Superior temporal gyrus (tissue), 1 donor: ENCODE results near the gene COLQ.

ENCODE experiments used
- DNase-seq: peaks from one replicate; pipeline ENCODE4 v3.0.0-alpha.2; 2016; ENCODE audit errors: extremely low spot score

The COLQ gene

GRCh38 chr3:15454965-15455364 lies 66.5 kb downstream of the COLQ start:
- DNase-seq = no peak

DNA sequence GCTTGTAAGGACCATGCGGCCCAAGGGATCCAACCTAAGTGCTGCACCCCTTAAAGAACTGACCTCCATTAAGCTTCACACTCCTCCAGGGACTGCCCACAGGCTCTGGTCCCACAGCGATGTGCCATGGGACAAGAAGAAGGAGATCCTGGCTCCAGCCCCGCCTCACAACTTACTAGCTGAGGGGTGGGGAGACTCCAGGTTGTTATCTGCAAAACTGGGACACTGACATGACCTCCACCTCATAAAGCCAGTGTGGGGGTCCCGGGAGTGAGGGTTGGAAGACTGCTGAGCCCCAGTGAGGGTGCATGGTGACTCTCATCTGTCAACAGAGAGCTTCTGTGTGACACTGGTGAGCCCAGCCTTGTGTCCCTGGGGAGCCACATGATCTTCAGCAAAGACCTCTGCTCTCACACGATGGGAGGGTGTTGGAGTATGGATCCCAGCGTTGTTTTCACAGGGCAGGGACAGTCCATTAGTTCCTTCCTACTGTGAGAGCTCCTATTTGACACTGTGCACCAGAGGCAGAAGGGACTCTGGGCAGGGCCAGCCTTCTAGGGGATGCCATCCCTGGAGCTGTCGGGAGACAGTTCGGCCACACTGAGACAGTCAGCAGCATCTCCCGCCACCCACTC lies 67.4 kb downstream of the COLQ start:
- no peak for DNase-seq

DNA sequence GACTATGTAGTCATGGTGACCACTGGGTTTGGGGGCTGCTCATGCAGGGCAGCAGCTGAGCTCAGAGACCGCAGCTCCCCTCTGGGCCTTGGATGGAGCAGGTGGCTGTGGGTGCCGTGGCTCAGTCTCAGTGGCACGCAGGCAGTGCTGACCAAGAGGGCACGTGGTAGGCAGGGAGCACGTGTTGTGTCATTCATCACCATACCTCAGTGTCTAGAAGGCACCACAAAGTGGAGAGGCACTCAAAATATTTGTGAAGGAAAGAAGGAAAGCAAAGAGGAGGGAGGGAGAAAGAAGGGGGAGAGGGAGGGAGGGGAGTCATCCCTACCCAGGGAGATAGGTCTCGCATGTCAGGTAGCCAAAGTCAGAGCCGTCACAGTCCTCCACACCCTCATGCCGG lies 68.0 kb downstream of the COLQ start:
- no peak for DNase-seq

DNA sequence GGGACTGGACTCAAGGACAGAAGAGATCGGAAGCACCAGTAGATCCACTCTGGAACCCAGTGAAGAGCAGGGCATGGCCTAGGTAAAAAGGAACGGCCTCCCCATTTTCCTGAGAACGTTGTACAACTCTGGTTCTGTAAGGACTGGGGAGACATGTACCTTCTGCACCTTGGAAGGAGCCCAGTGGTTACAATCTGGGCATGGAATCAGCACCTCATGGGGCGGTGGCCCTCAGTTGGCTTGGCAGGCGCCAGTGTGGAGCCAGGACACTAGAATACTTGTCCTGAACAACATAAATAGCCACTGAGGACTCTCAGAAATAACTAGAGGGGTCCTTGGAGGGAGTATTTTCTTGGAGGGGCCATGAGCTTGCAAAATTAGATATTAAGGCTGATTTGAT lies 68.5 kb downstream of the COLQ start:
- no peak for DNase-seq

- no peak for DNase-seq
These were observed 69.3 kb downstream of the COLQ start for GRCh38 chr3:15452156-15452555.

- no peak for DNase-seq
These were observed 70.0 kb downstream of the COLQ start for GRCh38 chr3:15451216-15452113.

- no peak for DNase-seq
These were observed 70.9 kb downstream of the COLQ start for GRCh38 chr3:15450438-15451215.

GRCh38 chr3:15449489-15450224 lies 71.8 kb downstream of the COLQ start:
- no peak for DNase-seq

- no peak for DNase-seq
These were observed 77.5 kb downstream of the COLQ start for GRCh38 chr3:15443826-15444524.

DNA sequence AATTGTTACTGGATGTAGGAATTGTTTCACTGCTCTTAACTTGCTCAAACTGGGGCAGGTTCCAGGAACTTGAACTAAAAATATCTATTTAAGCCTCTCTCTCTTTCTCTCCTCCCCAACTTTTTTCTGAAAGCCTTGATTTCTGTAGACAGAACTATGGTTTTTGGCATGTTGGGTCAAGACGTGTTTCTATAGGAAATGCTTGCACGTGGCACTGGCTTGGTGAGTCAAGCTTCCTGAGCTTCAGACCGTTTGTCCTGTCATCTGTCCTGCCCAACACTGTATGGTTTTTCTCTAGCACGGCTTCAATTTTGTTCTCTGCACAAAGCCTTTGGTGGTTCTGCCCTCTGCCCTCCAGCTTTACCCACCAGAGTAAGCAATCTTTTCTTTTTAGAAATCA lies 80.6 kb downstream of the COLQ start:
- peak; percentile 27 for DNase-seq

GRCh38 chr3:15439476-15439875 lies 82.0 kb downstream of the COLQ start:
- DNase-seq = no peak

GRCh38 chr3:15438983-15439382 lies 82.5 kb downstream of the COLQ start:
- no peak for DNase-seq

- DNase-seq = peak; percentile 32
These were observed 85.3 kb downstream of the COLQ start for GRCh38 chr3:15436246-15436645.

- no peak for DNase-seq
These were observed 86.8 kb downstream of the COLQ start for GRCh38 chr3:15434756-15435155.

GRCh38 chr3:15433531-15433930 lies 88.0 kb downstream of the COLQ start:
- no peak for DNase-seq

GRCh38 chr3:15431256-15431837 lies 90.2 kb downstream of the COLQ start:
- DNase-seq = no peak

DNA sequence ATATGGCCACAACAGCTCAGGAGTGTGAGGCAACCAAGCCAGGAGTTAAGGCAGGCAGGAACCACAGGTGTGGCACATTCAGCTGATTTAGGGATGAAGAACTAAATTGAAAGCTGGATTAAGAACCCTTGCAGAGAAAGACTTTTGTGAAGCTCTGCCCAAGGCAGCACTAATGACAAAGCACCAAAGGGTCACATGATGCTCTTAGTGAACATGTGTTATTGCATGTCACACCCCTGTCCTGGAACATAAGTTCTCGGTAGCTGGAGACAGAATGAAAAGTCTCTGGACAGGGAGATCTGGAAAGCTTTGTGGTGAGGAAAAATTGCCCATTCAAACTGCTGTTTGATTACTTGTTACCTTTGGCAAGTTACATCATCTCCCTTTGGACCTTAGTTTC lies 90.9 kb downstream of the COLQ start:
- DNase-seq = no peak

GRCh38 chr3:15429080-15429479 lies 92.4 kb downstream of the COLQ start:
- DNase-seq = no peak

DNA sequence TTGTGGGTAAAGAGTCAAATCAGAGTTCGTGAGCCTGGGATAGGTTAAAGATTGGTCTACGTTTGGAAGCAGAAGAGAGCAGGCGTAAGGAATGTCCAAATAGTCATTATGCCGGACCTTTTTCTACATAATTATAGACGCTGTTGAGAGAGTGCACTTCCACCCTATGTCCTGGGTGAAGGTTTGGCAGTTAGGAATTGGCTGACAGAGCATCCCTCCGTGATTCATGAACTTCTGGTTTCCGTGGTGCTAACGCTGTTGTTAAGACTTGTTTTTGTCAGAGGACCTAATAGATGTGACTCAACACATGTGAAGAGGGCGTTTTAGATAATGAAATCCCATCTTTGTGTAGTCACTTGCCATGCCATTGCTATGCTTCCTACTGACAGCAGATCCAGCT lies 93.0 kb downstream of the COLQ start:
- no peak for DNase-seq

- DNase-seq = no peak
These were observed 93.5 kb downstream of the COLQ start for GRCh38 chr3:15427981-15428380.
